Lung (tissue), 12 donors: ENCODE results near the gene MAP3K7CL. TPM values are rescaled to one million over a fixed set of nuclear protein-coding genes. Genes with fewer than 3 reads are reported as not detected.

Experiments used
- ATAC-seq: fragments of 200-7000 bp; cut with Tn5 transposase; one replicate; pipeline ENCODE4 v1.9.1; 2020; ENCODE audit warnings: moderate number of reproducible peaks; ENCODE audit not compliant: insufficient read depth, low FRiP score
- DNase-seq, 3 donors: peaks; one replicate each; pipeline ENCODE4 v3.0.0-alpha.2; 2013 to 2017
- H3K27ac ChIP-seq, 2 donors: one replicate each; pipeline ENCODE4 v1.5.1; 2013; ENCODE audit warnings: mild to moderate bottlenecking in 2 of 2, moderate library complexity in 2 of 2, control low read depth in 1 of 2, inconsistent platforms in 1 of 2, low read depth in 1 of 2, low read length in 1 of 2
- H3K27me3 ChIP-seq, 3 donors: one replicate each; pipeline ENCODE4 v1.5.1; 2013; ENCODE audit warnings: low read length in 2 of 3; ENCODE audit not compliant: control insufficient read depth in 3 of 3, insufficient read depth in 3 of 3
- H3K36me3 ChIP-seq, 4 donors: one replicate each; pipeline ENCODE4 v1.5.1; 2013; ENCODE audit warnings: low read length in 4 of 4, mild to moderate bottlenecking in 1 of 4, moderate library complexity in 1 of 4; ENCODE audit not compliant: control insufficient read depth in 4 of 4, insufficient read depth in 4 of 4
- H3K4me1 ChIP-seq, 5 donors: one replicate each; pipeline ENCODE4 v1.5.1; 2013; ENCODE audit warnings: low read length in 5 of 5, mild to moderate bottlenecking in 2 of 5, moderate library complexity in 1 of 5; ENCODE audit not compliant: control insufficient read depth in 5 of 5, insufficient read depth in 5 of 5
- H3K4me3 ChIP-seq: one replicate; pipeline ENCODE4 v1.5.1; 2013; ENCODE audit warnings: mild to moderate bottlenecking, control low read depth, moderate library complexity
- H3K9ac ChIP-seq, 2 donors: one replicate each; pipeline ENCODE4 v1.5.1; 2013; ENCODE audit warnings: low read length in 2 of 2, control low read depth in 1 of 2; ENCODE audit not compliant: insufficient read depth in 1 of 2
- H3K9me3 ChIP-seq, 4 donors: one replicate each; pipeline ENCODE4 v1.5.1; 2013; ENCODE audit warnings: low read length in 3 of 4, mild to moderate bottlenecking in 1 of 4, moderate library complexity in 1 of 4; ENCODE audit not compliant: control insufficient read depth in 4 of 4, insufficient read depth in 3 of 4
- CTCF ChIP-seq: IDR thresholded peaks from 2 replicates; pipeline ENCODE4 v1.5.1; 2012; ENCODE audit warnings: mild to moderate bottlenecking; ENCODE audit errors: control extremely low read depth, extremely low read depth
- WGBS, 2 donors: extraction: QIAGEN DNeasy Blood & Tissue Kit; methylation state at CpG; one replicate each; pipeline ENCODE4 v1.1.7; 2013; 5-methylcytosine and 5-hydroxymethylcytosine counted together
- polyA plus RNA-seq, 2 donors: library from polyadenylated mRNA; stranded (reverse); fragments of 200-250 nt; gene quantifications; one replicate each; pipeline ENCODE4 v1.2.1, GENCODE V29; 2013
- total RNA-seq, 2 donors: library from RNA; depleted of rRNA in 1 of 2; stranded (reverse); fragments of >200 nt in 1 of 2; gene quantifications; one replicate each; pipeline ENCODE4 v1.2.1, GENCODE V29; 2014 to 2021
- donor health status: control.
- donor health status: control.
- donor health status: Bipolar disorder and iron deficiency.
- donor health status: healthy.
- donor health status: DM: yes; HTN: yes; CAD: no.

Gene MAP3K7CL
- total and polyA plus RNA-seq, 4 donors: 5.6 to 15.1 (median 8.3) TPM

- WGBS, 2 donors: 74 to 84% methylated on average over 1 of the region's 1 CpG
- H3K4me1 ChIP-seq: no peaks in the 10 kb centered on the region
- DNase-seq: no peak
- ATAC-seq: no peak
- no peaks in the 10 kb centered on the region for H3K9me3 ChIP-seq
- no peak overlapping the region for H3K27ac ChIP-seq
- TF ChIP-seq CTCF: no peak
- H3K9ac ChIP-seq: no peak overlapping the region
- H3K36me3 ChIP-seq: no peaks in the 10 kb centered on the region
- no peak overlapping the region for H3K4me3 ChIP-seq
- peaks cover 0 to 4% (median 0%) of the 10 kb centered on the region in 3 donors for H3K27me3 ChIP-seq
Measured at GRCh38 chr21:29136033-29136432, 5.6 kb downstream of the MAP3K7CL start.

GRCh38 chr21:29144736-29145353 lies 14.4 kb downstream of the MAP3K7CL start:
- DNase-seq: no peak
- Histone ChIP-seq H3K4me3 (no peak overlapping the region), H3K4me1 (peaks cover 0 to 25% (median 11%) of the 10 kb centered on the region in 5 donors), H3K9ac (no peak overlapping the region), H3K36me3 (peaks cover 0 to 2% (median 0%) of the 10 kb centered on the region in 4 donors), H3K9me3 (no peaks in the 10 kb centered on the region), H3K27me3 (peaks cover 0 to 12% (median 0%) of the 10 kb centered on the region in 3 donors), H3K27ac (peak overlapping the region in 1 of 2 donors; percentile 13)
- ATAC-seq: no peak
- no peak for TF ChIP-seq CTCF
- 49 to 61% methylated on average over 2 of the region's 2 CpGs for WGBS, 2 donors

GRCh38 chr21:29145354-29145782 lies 14.9 kb downstream of the MAP3K7CL start:
- Histone ChIP-seq H3K4me1 (peaks cover 0 to 25% (median 11%) of the 10 kb centered on the region in 5 donors), H3K36me3 (peaks cover 0 to 2% (median 0%) of the 10 kb centered on the region in 4 donors), H3K27ac (peak overlapping the region; percentile 56 to 77), H3K9me3 (no peaks in the 10 kb centered on the region), H3K27me3 (peaks cover 0 to 15% (median 0%) of the 10 kb centered on the region in 3 donors), H3K9ac (no peak overlapping the region), H3K4me3 (no peak overlapping the region)
- no peak for TF ChIP-seq CTCF
- DNase-seq: peak in 2 of 3 donors; percentile 52 to 70
- 45 to 47% methylated on average over 5 of the region's 5 CpGs for WGBS, 2 donors
- ATAC-seq: peak; percentile 53
